HepG2 (cell line): ENCODE measurements around the gene NAT9. TPM values are rescaled to one million over a fixed set of nuclear protein-coding genes. Genes with fewer than 3 reads are reported as not detected.

ENCODE experiments used
- ATAC-seq: fragments of 200-7000 bp; cut with Tn5 transposase; 3 replicates; pipeline ENCODE4 v1.9.1; 2020; ENCODE audit warnings: mild to moderate bottlenecking, moderate library complexity
- BruUV-seq: library from RNA; stranded (reverse); fragments of 400-500 nt; replicated peaks from 2 replicates; lab custom pipeline; 2021; lab: Mats Ljungman, UMichigan
- CTCF ChIA-PET: fragments of 300-600 bp; formaldehyde crosslinking; extraction: SDS; loops from one replicate; lab custom pipeline; 2021; ENCODE audit warnings: low total read pairs, inconsistent platforms, low intra/inter-chr PET ratio; lab: Yijun Ruan, JAX
- POLR2A ChIA-PET: fragments of 350-600 bp; sonication (Branson Sonifier 250); formaldehyde crosslinking; loops from one replicate; lab custom pipeline; 2020; ENCODE audit warnings: antibody characterized with exemption, inconsistent platforms; lab: Yijun Ruan, JAX
- DNase-seq: peaks from one replicate; pipeline ENCODE4 v3.0.0-alpha.2; 2015; ENCODE audit warnings: low spot score
- FAIRE-seq: peaks from 3 replicates; lab custom pipeline; 2011; peaks lifted over from hg19 to GRCh38; lab: Jason Lieb, UNC
- H2AFZ ChIP-seq: one replicate; pipeline ENCODE4 v1.6.1; 2011; ENCODE audit warnings: low read length, inconsistent platforms
- H3K27ac ChIP-seq: fragments of 300-600 bp; 3 replicates; pipeline ENCODE4 v1.8.0; 2011; ENCODE audit warnings: mixed run types, mild to moderate bottlenecking, mixed read lengths, low read length, inconsistent platforms; ENCODE audit not compliant: insufficient read depth; ENCODE audit errors: extremely low read length
- H3K27me3 ChIP-seq, 2 experiments: fragments of 200-600 bp in 1 of 2; 2 replicates in 1 of 2; 3 replicates in 1 of 2; pipeline versions ENCODE4 v1.6.0 to v1.8.0; 2011; ENCODE audit warnings: low read length in 2 of 2, mild to moderate bottlenecking in 2 of 2, moderate library complexity in 2 of 2, inconsistent platforms in 1 of 2; ENCODE audit not compliant: insufficient read depth in 2 of 2, control insufficient read depth in 1 of 2
- H3K36me3 ChIP-seq, 2 experiments: fragments of 200-600 bp in 1 of 2; replicated peaks in 1 of 2; 2 replicates in 1 of 2; 3 replicates in 1 of 2; pipeline versions ENCODE4 v1.5.1 to v1.8.0; 2011; ENCODE audit warnings: low read length in 2 of 2, inconsistent platforms in 1 of 2; ENCODE audit not compliant: insufficient read depth in 2 of 2, control insufficient read depth in 1 of 2
- H3K4me1 ChIP-seq: 2 replicates; pipeline ENCODE4 v1.5.1; 2012; ENCODE audit warnings: low read length, inconsistent platforms; ENCODE audit not compliant: insufficient read depth
- H3K4me2 ChIP-seq: 2 replicates; pipeline ENCODE4 v1.6.0; 2011; ENCODE audit warnings: low read depth, low read length, inconsistent platforms
- H3K4me3 ChIP-seq, 3 experiments: fragments of 200-600 bp in 1 of 3; sonication (generic), shearing (Covaris generic) in 1 of 3; replicated peaks in 1 of 3; 2 replicates each; pipeline ENCODE4 v1.5.1; 2011 to 2016; ENCODE audit warnings: low read length in 3 of 3, inconsistent platforms in 2 of 3, low read depth in 2 of 3, mild to moderate bottlenecking in 2 of 3, control low read depth in 1 of 3, mixed read lengths in 1 of 3; ENCODE audit not compliant: insufficient read depth in 1 of 3
- H3K79me2 ChIP-seq: one replicate; pipeline ENCODE4 v1.6.1; 2011; ENCODE audit warnings: low read length, inconsistent platforms; ENCODE audit not compliant: insufficient read depth
- H3K9ac ChIP-seq: 2 replicates; pipeline ENCODE4 v1.6.0; 2011; ENCODE audit warnings: mild to moderate bottlenecking, low read depth, low read length, inconsistent platforms; ENCODE audit not compliant: insufficient read depth
- H3K9me3 ChIP-seq: 2 replicates; pipeline ENCODE4 v1.5.1; 2012; ENCODE audit warnings: mild to moderate bottlenecking, low read length
- H4K20me1 ChIP-seq: 2 replicates; pipeline ENCODE4 v1.6.0; 2011; ENCODE audit warnings: inconsistent platforms, mild to moderate bottlenecking, low read length, moderate library complexity; ENCODE audit not compliant: insufficient read depth
- CSRNP2 ChIP-seq: sonication (generic); formaldehyde crosslinking; conservative IDR thresholded peaks from 2 replicates; pipeline ENCODE4 v1.8.0; 2022; ENCODE audit warnings: low read depth, missing genetic modification reagents
- GATAD2A ChIP-seq: IDR thresholded peaks from 2 replicates; pipeline ENCODE4 v1.6.1; 2016
- LCORL ChIP-seq, 2 experiments: fragments of 450-650 bp in 1 of 2; sonication (generic) in 1 of 2; formaldehyde crosslinking in 1 of 2; IDR thresholded peaks; 2 replicates each; pipeline versions ENCODE4 v1.5.0 to v1.6.1; 2017 to 2020; ENCODE audit warnings: antibody characterized with exemption in 1 of 2, missing genetic modification reagents in 1 of 2
- POLR2AphosphoS5 ChIP-seq: IDR thresholded peaks from 2 replicates; pipeline ENCODE4 v1.6.1; 2012; ENCODE audit warnings: low read depth, low read length
- RBFOX2 ChIP-seq: fragments of 200-400 bp; formaldehyde crosslinking; IDR thresholded peaks from 2 replicates; pipeline ENCODE4 v1.6.1; 2017; ENCODE audit warnings: low read depth, mild to moderate bottlenecking, low read length
- TAF15 ChIP-seq: fragments of 200-400 bp; formaldehyde crosslinking; IDR thresholded peaks from one replicate; pipeline ENCODE4 v1.6.1; 2018; ENCODE audit warnings: mild to moderate bottlenecking, low read depth, low read length; ENCODE audit not compliant: poor library complexity, severe bottlenecking
- TEAD3 ChIP-seq: optimal IDR thresholded peaks from 2 replicates; pipeline ENCODE3; 2016; ENCODE audit warnings: borderline replicate concordance
- TRIM24 ChIP-seq: sonication (generic); formaldehyde crosslinking; IDR thresholded peaks from 2 replicates; pipeline ENCODE4 v1.8.0; 2022; ENCODE audit warnings: mild to moderate bottlenecking, missing genetic modification reagents
- ZBTB42 ChIP-seq: sonication (generic); formaldehyde crosslinking; IDR thresholded peaks from 2 replicates; pipeline ENCODE4 v1.5.0; 2020; ENCODE audit warnings: mild to moderate bottlenecking, missing genetic modification reagents
- ZNF124 ChIP-seq: sonication (generic); formaldehyde crosslinking; IDR thresholded peaks from 2 replicates; pipeline ENCODE4 v1.4.0; 2020; ENCODE audit warnings: missing genetic modification reagents
- ZNF430 ChIP-seq: sonication (generic); formaldehyde crosslinking; IDR thresholded peaks from 2 replicates; pipeline ENCODE4 v1.9.0; 2021; ENCODE audit warnings: mild to moderate bottlenecking, missing genetic modification reagents
- ZNF569 ChIP-seq: sonication (generic); formaldehyde crosslinking; IDR thresholded peaks from 2 replicates; pipeline ENCODE4 v1.5.0; 2020; ENCODE audit warnings: mild to moderate bottlenecking, missing genetic modification reagents, moderate library complexity, borderline replicate concordance
- ZNF597 ChIP-seq: sonication (generic); formaldehyde crosslinking; IDR thresholded peaks from 2 replicates; pipeline ENCODE4 v1.5.0; 2020; ENCODE audit warnings: missing genetic modification reagents
- ZNF619 ChIP-seq: sonication (generic); formaldehyde crosslinking; IDR thresholded peaks from 2 replicates; pipeline ENCODE4 v1.4.0; 2020; ENCODE audit warnings: mild to moderate bottlenecking, missing genetic modification reagents
- ZNF792 ChIP-seq: IDR thresholded peaks from 2 replicates; pipeline ENCODE4 v1.6.1; 2016
- WGBS: methylation state at CpG from one replicate; pipeline ENCODE4 v1.1.6; 2017; ENCODE audit warnings: low lambda C conversion rate; 5-methylcytosine and 5-hydroxymethylcytosine counted together
- in situ Hi-C: cut with HindIII; loops from 2 replicates; pipeline ENCODE4 v1.10.0; 2017; ENCODE audit warnings: low pct_unique_long_range_greater_than_20kb; ENCODE audit not compliant: extremely low pct_ligation_motif_present
- intact Hi-C: fragments of 100-400 bp; cut with micrococcal nuclease; formaldehyde crosslinking; loops from one replicate; pipeline ENCODE4 v1.10.0; 2022; ENCODE audit not compliant: unreplicated experiment
- polyA plus RNA-seq, 8 experiments: library from polyadenylated mRNA; depleted of rRNA in 3 of 8; stranded (reverse) in 7 of 8; unstranded in 1 of 8; fragments of >200 nt; fragmentation: Illumina TruSeq in 4 of 8; extraction: Trizol in 4 of 8; gene quantifications; 2 replicates each; pipeline versions ENCODE4 v1.2.1 to v1.2.3, GENCODE V29; 2011 to 2016; ENCODE audit warnings: low read depth in 4 of 8, missing spikeins in 1 of 8, mixed read lengths in 1 of 8; ENCODE audit not compliant: insufficient read depth in 1 of 8
- total RNA-seq, 5 experiments: library from RNA; depleted of rRNA; stranded (reverse); fragments of >200 nt; fragmentation: Illumina TruSeq; extraction: Trizol; gene quantifications; 2 replicates each; pipeline ENCODE4 v1.2.3, GENCODE V29; 2016; ENCODE audit warnings: low read depth in 1 of 5
- TF ChIP-seq, protein P1 (sequence below): sonication (generic); formaldehyde crosslinking; IDR thresholded peaks from 2 replicates; pipeline ENCODE4 v1.4.0; 2020; ENCODE audit warnings: mild to moderate bottlenecking, missing genetic modification reagents
- TF ChIP-seq, protein P2 (sequence below): sonication (generic); formaldehyde crosslinking; conservative IDR thresholded peaks from 2 replicates; pipeline ENCODE4 v1.5.0; 2020; ENCODE audit warnings: missing genetic modification reagents

The NAT9 gene
- total and polyA plus RNA-seq, 2 of the 13 experiments (the other 11 are each of a cell fraction or from before 2014, with no cell fraction given), result 39.7 to 44.2 TPM

GRCh38 chr17:74768763-74769114, 7.4 kb downstream of the NAT9 start (continued):
- TF ChIP-seq ZNF597 (CRISPR knock-in tag) (no peak), LCORL (IDR thresholded peaks at IDR 0.05) (no peak), LCORL (CRISPR knock-in tag; IDR thresholded peaks at IDR 0.05) (0 out of 2 replicates have a peak, but pooled peaks have one; percentile 28), POLR2AphosphoS5 (peak; percentile 37; the same call in 1 of the 2 replicates), ZNF569 (CRISPR knock-in tag) (no peak), ZNF430 (CRISPR knock-in tag) (no peak)

GRCh38 chr17:74768069-74768762, 7.9 kb downstream of the NAT9 start:
- H3K4me1 ChIP-seq, result peaks cover 93% of the 10 kb centered on the region
- H4K20me1 ChIP-seq, result peaks cover 24% of the 10 kb centered on the region; the same call in 1 of the 2 replicates
- H3K9me3 ChIP-seq, result no peaks in the 10 kb centered on the region
- BruUV-seq, result no TSS peak
- intact Hi-C loops (no loop called here), in situ Hi-C loops (no loop called here)
- H2AFZ ChIP-seq, result no peak overlapping the region
- WGBS, result 92% methylated on average over 13 of the region's 17 CpGs
- H3K36me3 ChIP-seq, result peaks cover 35 to 74% of the 10 kb centered on the region in 2 experiments
- no peak for FAIRE-seq
- H3K27ac ChIP-seq, result no peak overlapping the region
- no peak for DNase-seq
- ATAC-seq, result no peak
- no peak overlapping the region for H3K4me3 ChIP-seq
- no peaks in the 10 kb centered on the region for H3K27me3 ChIP-seq
- no peak overlapping the region for H3K4me2 ChIP-seq
- H3K79me2 ChIP-seq, result peaks cover 30% of the 10 kb centered on the region
- ChIA-PET CTCF (interaction anchor here (12.2 kb wide), 1 partner anchor 20 kb away, joined by 219 read pairs; the partner anchor contains the start of gene NHERF1), POLR2A (interaction anchor here (29.3 kb wide), 1 partner anchor 14 kb away, joined by 1459 read pairs; the partner anchor contains the start of gene NHERF1)
- no peak overlapping the region for H3K9ac ChIP-seq
- TF ChIP-seq GATAD2A (CRISPR knock-in tag) (no peak), TAF15 (no peak), ZNF619 (no peak), TEAD3 (no peak), ZNF792 (CRISPR knock-in tag) (no peak), ZBTB42 (CRISPR knock-in tag) (no peak), ZNF124 (CRISPR knock-in tag) (no peak), CSRNP2 (CRISPR knock-in tag) (no peak), TRIM24 (CRISPR knock-in tag) (no peak), RBFOX2 (peak; percentile 58)
- TF ChIP-seq, protein P1, sequence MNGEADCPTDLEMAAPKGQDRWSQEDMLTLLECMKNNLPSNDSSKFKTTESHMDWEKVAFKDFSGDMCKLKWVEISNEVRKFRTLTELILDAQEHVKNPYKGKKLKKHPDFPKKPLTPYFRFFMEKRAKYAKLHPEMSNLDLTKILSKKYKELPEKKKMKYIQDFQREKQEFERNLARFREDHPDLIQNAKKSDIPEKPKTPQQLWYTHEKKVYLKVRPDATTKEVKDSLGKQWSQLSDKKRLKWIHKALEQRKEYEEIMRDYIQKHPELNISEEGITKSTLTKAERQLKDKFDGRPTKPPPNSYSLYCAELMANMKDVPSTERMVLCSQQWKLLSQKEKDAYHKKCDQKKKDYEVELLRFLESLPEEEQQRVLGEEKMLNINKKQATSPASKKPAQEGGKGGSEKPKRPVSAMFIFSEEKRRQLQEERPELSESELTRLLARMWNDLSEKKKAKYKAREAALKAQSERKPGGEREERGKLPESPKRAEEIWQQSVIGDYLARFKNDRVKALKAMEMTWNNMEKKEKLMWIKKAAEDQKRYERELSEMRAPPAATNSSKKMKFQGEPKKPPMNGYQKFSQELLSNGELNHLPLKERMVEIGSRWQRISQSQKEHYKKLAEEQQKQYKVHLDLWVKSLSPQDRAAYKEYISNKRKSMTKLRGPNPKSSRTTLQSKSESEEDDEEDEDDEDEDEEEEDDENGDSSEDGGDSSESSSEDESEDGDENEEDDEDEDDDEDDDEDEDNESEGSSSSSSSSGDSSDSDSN (CRISPR knock-in tag), result no peak
- TF ChIP-seq, protein P2, sequence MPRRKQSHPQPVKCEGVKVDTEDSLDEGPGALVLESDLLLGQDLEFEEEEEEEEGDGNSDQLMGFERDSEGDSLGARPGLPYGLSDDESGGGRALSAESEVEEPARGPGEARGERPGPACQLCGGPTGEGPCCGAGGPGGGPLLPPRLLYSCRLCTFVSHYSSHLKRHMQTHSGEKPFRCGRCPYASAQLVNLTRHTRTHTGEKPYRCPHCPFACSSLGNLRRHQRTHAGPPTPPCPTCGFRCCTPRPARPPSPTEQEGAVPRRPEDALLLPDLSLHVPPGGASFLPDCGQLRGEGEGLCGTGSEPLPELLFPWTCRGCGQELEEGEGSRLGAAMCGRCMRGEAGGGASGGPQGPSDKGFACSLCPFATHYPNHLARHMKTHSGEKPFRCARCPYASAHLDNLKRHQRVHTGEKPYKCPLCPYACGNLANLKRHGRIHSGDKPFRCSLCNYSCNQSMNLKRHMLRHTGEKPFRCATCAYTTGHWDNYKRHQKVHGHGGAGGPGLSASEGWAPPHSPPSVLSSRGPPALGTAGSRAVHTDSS (CRISPR knock-in tag), result no peak
